Keratinocyte (primary cell): Measurements from ENCODE around the gene OR13C3. TPM values are rescaled to one million over a fixed set of nuclear protein-coding genes. Genes with fewer than 3 reads are reported as not detected.
"Not testable (repeated sequence)": the region's sequence is repeated elsewhere in the genome, so short reads cannot be mapped to it uniquely, and the experiment has no call there.

ENCODE experiments used
- DNase-seq: peaks from one replicate; pipeline ENCODE4 v3.0.0-alpha.2; 2011; ENCODE audit warnings: low read depth, missing footprints, low spot score
- FAIRE-seq: peaks from 2 replicates; lab custom pipeline; 2011; peaks lifted over from hg19 to GRCh38; lab: Jason Lieb, UNC
- H2AFZ ChIP-seq: 2 replicates; pipeline ENCODE4 v1.6.0; 2012; ENCODE audit warnings: low read length, control low read depth, inconsistent platforms; ENCODE audit not compliant: control insufficient read depth
- H3K27ac ChIP-seq: 2 replicates; pipeline ENCODE4 v1.5.1; 2011; ENCODE audit warnings: low read length; ENCODE audit not compliant: control insufficient read depth, insufficient read depth
- H3K27me3 ChIP-seq: 3 replicates; pipeline ENCODE4 v1.6.0; 2011; ENCODE audit warnings: low read length; ENCODE audit not compliant: control insufficient read depth, insufficient read depth; ENCODE audit errors: extremely low read depth
- H3K36me3 ChIP-seq, 2 experiments: 2 replicates in 1 of 2; 3 replicates in 1 of 2; pipeline ENCODE4 v1.5.1; 2011; ENCODE audit warnings: low read length in 2 of 2, mild to moderate bottlenecking in 1 of 2; ENCODE audit not compliant: control insufficient read depth in 2 of 2, insufficient read depth in 2 of 2; ENCODE audit errors: extremely low read depth in 1 of 2
- H3K4me1 ChIP-seq: 3 replicates; pipeline ENCODE4 v1.5.1; 2011; ENCODE audit warnings: low read length; ENCODE audit not compliant: control insufficient read depth, insufficient read depth; ENCODE audit errors: extremely low read depth
- H3K4me2 ChIP-seq: 3 replicates; pipeline ENCODE4 v1.6.0; 2011; ENCODE audit warnings: low read depth, low read length; ENCODE audit not compliant: control insufficient read depth, insufficient read depth; ENCODE audit errors: extremely low read depth
- H3K4me3 ChIP-seq, 3 experiments: fragments of 200-600 bp in 1 of 3; sonication (generic) in 1 of 3; 2 replicates in 2 of 3; 3 replicates in 1 of 3; pipeline ENCODE4 v1.5.1; 2011 to 2016; ENCODE audit warnings: low read length in 3 of 3, mild to moderate bottlenecking in 3 of 3, control low read depth in 2 of 3, inconsistent platforms in 1 of 3, low read depth in 1 of 3, mixed read lengths in 1 of 3, mixed run types in 1 of 3, moderate library complexity in 1 of 3; ENCODE audit not compliant: control insufficient read depth in 2 of 3, insufficient read depth in 2 of 3; ENCODE audit errors: extremely low read depth in 1 of 3
- H3K79me2 ChIP-seq: 2 replicates; pipeline ENCODE4 v1.6.0; 2012; ENCODE audit warnings: low read length; ENCODE audit not compliant: control insufficient read depth, insufficient read depth
- H3K9ac ChIP-seq: 3 replicates; pipeline ENCODE4 v1.6.0; 2011; ENCODE audit warnings: low read length; ENCODE audit not compliant: control insufficient read depth, insufficient read depth; ENCODE audit errors: extremely low read depth
- H3K9me1 ChIP-seq: 3 replicates; pipeline ENCODE4 v1.6.0; 2011; ENCODE audit warnings: low read length; ENCODE audit not compliant: control insufficient read depth, insufficient read depth; ENCODE audit errors: extremely low read depth
- H3K9me3 ChIP-seq: 2 replicates; pipeline ENCODE4 v1.5.1; 2012; ENCODE audit warnings: low read depth, low read length; ENCODE audit not compliant: control insufficient read depth
- H4K20me1 ChIP-seq: 3 replicates; pipeline ENCODE4 v1.6.0; 2011; ENCODE audit warnings: low read length; ENCODE audit not compliant: control insufficient read depth, insufficient read depth; ENCODE audit errors: extremely low read depth
- CTCF ChIP-seq, 3 experiments: IDR thresholded peaks in 1 of 3; conservative IDR thresholded peaks in 1 of 3; optimal IDR thresholded peaks in 1 of 3; 2 replicates in 2 of 3; 3 replicates in 1 of 3; pipeline versions ENCODE3 to v1.5.1; 2011; ENCODE audit warnings: low read length in 3 of 3, mild to moderate bottlenecking in 3 of 3, moderate library complexity in 2 of 3, control low read depth in 1 of 3, inconsistent platforms in 1 of 3; ENCODE audit not compliant: insufficient read depth in 2 of 3; ENCODE audit errors: extremely low read depth in 1 of 3
- EZH2 ChIP-seq: IDR thresholded peaks from one replicate; pipeline ENCODE4 v1.6.1; 2012; ENCODE audit warnings: inconsistent platforms, mild to moderate bottlenecking, low read length, moderate library complexity
- dilution Hi-C: fragments of 300-500 bp; cut with MboI; formaldehyde crosslinking; loops from one replicate; pipeline ENCODE4 v1.7.0; 2020; ENCODE audit warnings: low sequenced_read_pairs; ENCODE audit not compliant: extremely low pct_ligation_motif_present
- polyA plus RNA-seq, 5 experiments: library from polyadenylated mRNA; depleted of rRNA in 3 of 5; stranded (reverse) in 3 of 5; stranded (forward) in 1 of 5; unstranded in 1 of 5; fragments of >200 nt; gene quantifications; 1 replicate in 1 of 5; 2 replicates in 3 of 5; 3 replicates in 1 of 5; pipeline versions ENCODE4 v1.2.1 to v1.2.3, GENCODE V29; 2011 to 2012; ENCODE audit warnings: missing spikeins in 2 of 5, low read depth in 1 of 5, low replicate concordance in 1 of 5

The OR13C3 gene
- polyA plus RNA-seq, 1 donor (not counting 4 experiments of a cell fraction or from before 2014, with no cell fraction given) = not detected

GRCh38 chr9:104527109-104527508, 9.5 kb downstream of the OR13C3 start, which contains the start of gene OR13C4:
OR13C4 (minus strand) TSS chr9:104527209; CDS start chr9:104527209, 0 bp downstream.
- Histone ChIP-seq H3K4me1 (no peaks in the 10 kb centered on the region), H3K4me2 (no peak within 1 kb of the TSS), H3K27me3 (no peaks in the 10 kb centered on the region), H3K9ac (no peak within 1 kb of the TSS), H3K9me3 (no peaks in the 10 kb centered on the region), H2AFZ (no peak within 1 kb of the TSS), H3K4me3 (no peak within 1 kb of the TSS), H3K27ac (no peak within 1 kb of the TSS), H3K79me2 (no peaks in the 10 kb centered on the region), H4K20me1 (no peaks in the 10 kb centered on the region), H3K9me1 (no peaks in the 10 kb centered on the region), H3K36me3 (no peaks in the 10 kb centered on the region)
- no peak for TF ChIP-seq CTCF (optimal IDR thresholded peaks at IDR 0.05 in 1 of 3, IDR thresholded peaks at IDR 0.05 in 1 of 3, conservative IDR thresholded peaks at IDR 0.05 in 1 of 3; ENCODE audit: extremely low read depth in 1 of 3, insufficient read depth in 2 of 3, low read length in 3 of 3)
- TF ChIP-seq EZH2 = no peak
- no peak for DNase-seq
- no peak for FAIRE-seq
- dilution Hi-C loops = no loop called here

DNA sequence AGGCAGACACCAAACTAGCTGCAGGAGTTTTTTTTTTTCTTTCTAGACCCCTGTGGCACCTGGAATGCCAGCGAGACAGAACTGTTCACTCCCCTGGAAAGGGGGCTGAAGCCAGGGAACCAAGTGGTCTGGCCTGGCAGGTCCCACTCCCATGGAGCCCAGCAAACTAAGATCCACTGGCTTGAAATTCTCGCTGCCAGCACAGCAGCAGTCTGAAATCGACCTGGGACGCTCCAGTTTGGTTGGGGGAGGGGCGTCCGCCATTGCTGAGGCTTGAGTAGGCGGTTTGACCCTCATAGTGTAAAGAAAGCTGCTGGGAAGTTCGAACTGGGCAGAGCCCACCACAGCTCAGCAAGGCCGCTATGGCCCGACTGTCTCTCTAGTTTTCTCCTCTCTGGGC, 16.4 kb downstream of the OR13C3 start:
- H3K9me1 ChIP-seq, H3K79me2 ChIP-seq, FAIRE-seq, H3K27me3 ChIP-seq, dilution Hi-C loops, H3K4me2 ChIP-seq, H3K36me3 ChIP-seq, H3K27ac ChIP-seq, DNase-seq, H3K9ac ChIP-seq, H3K4me3 ChIP-seq, H2AFZ ChIP-seq, H4K20me1 ChIP-seq, H3K4me1 ChIP-seq, H3K9me3 ChIP-seq: not testable (repeated sequence)

DNA sequence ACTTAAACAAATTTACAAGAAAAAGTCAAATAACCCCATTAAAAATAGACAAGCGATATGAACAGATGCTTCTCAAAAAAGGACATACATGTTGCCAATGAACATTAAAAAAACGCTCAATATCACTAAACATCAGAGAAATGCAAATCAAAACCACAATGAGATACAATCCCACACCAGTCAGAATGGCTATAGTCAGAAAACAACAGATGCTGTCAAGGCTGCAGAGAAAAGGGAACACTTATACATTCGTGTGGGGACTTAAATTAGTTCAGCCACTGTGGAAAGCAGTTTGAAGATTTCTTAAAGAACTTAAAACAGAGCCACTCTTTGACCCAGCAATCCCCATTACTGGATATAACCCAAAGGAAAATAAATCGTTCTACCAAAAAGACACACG, 21.8 kb downstream of the OR13C3 start:
- DNase-seq = no peak
- TF ChIP-seq EZH2 = no peak
- no peak for TF ChIP-seq CTCF (optimal IDR thresholded peaks at IDR 0.05 in 1 of 3, IDR thresholded peaks at IDR 0.05 in 1 of 3, conservative IDR thresholded peaks at IDR 0.05 in 1 of 3; ENCODE audit: extremely low read depth in 1 of 3, insufficient read depth in 2 of 3, low read length in 3 of 3)
- Histone ChIP-seq H3K36me3 (no peaks in the 10 kb centered on the region), H3K27me3 (no peaks in the 10 kb centered on the region), H2AFZ (no peak overlapping the region), H3K79me2 (no peaks in the 10 kb centered on the region), H3K27ac (no peak overlapping the region), H3K9ac (no peak overlapping the region), H3K4me3 (no peak overlapping the region), H3K4me1 (no peaks in the 10 kb centered on the region), H3K4me2 (no peak overlapping the region), H3K9me3 (no peaks in the 10 kb centered on the region), H4K20me1 (no peaks in the 10 kb centered on the region), H3K9me1 (no peaks in the 10 kb centered on the region)
- no peak for FAIRE-seq
- dilution Hi-C loops = no loop called here
